IMR-90 (cell line): ENCODE data around the gene RAD51AP1. TPM values are rescaled to one million over a fixed set of nuclear protein-coding genes. Genes with fewer than 3 reads are reported as not detected.
"Not testable (repeated sequence)": the region's sequence is repeated elsewhere in the genome, so short reads cannot be mapped to it uniquely, and the experiment has no call there.

Experiments used
- ATAC-seq: fragments of 200-7000 bp; cut with Tn5 transposase; 2 replicates; pipeline ENCODE4 v1.9.1; 2020; ENCODE audit warnings: low read depth, mild to moderate bottlenecking, moderate library complexity
- BruUV-seq: library from RNA; stranded (reverse); fragments of 400-500 nt; replicated peaks from 2 replicates; lab custom pipeline; 2021; lab: Mats Ljungman, UMichigan
- CTCF ChIA-PET: fragments of 300-600 bp; formaldehyde crosslinking; extraction: SDS; loops from one replicate; lab custom pipeline; 2021; ENCODE audit warnings: antibody characterized with exemption; lab: Yijun Ruan, JAX
- POLR2A ChIA-PET: fragments of 300-600 bp; sonication (Branson Sonifier 250); formaldehyde crosslinking; loops from one replicate; lab custom pipeline; 2022; ENCODE audit warnings: antibody characterized with exemption; ENCODE audit not compliant: unreplicated experiment; lab: Charles Lee
- DNase-seq: peaks from one replicate; pipeline ENCODE4 v3.0.0; 2013
- H2AFZ ChIP-seq: replicated peaks from 2 replicates; pipeline ENCODE3; 2013; ENCODE audit warnings: low read length, mild to moderate bottlenecking; ENCODE audit not compliant: poor library complexity
- H2AK5ac ChIP-seq: 2 replicates; pipeline ENCODE4 v1.6.1; 2013; ENCODE audit warnings: low read depth, low read length, inconsistent platforms
- H2AK9ac ChIP-seq: replicated peaks from 2 replicates; pipeline ENCODE3; 2013; ENCODE audit warnings: mild to moderate bottlenecking, low read depth, low read length, moderate library complexity; ENCODE audit not compliant: poor library complexity
- H2BK120ac ChIP-seq: 2 replicates; pipeline ENCODE4 v1.6.1; 2013; ENCODE audit warnings: low read depth, low read length, inconsistent platforms
- H2BK15ac ChIP-seq: 3 replicates; pipeline ENCODE4 v1.6.1; 2013; ENCODE audit warnings: low read depth, low read length, inconsistent platforms
- H2BK20ac ChIP-seq: 2 replicates; pipeline ENCODE4 v1.6.1; 2013; ENCODE audit warnings: low read depth, mild to moderate bottlenecking, inconsistent platforms, low read length, moderate library complexity
- H2BK5ac ChIP-seq: 2 replicates; pipeline ENCODE4 v1.6.1; 2013; ENCODE audit warnings: mild to moderate bottlenecking, low read depth, low read length, inconsistent platforms; ENCODE audit not compliant: poor library complexity, severe bottlenecking
- H3K14ac ChIP-seq: replicated peaks from 2 replicates; pipeline ENCODE4 v1.6.1; 2013; ENCODE audit warnings: low read depth, low read length, inconsistent platforms
- H3K18ac ChIP-seq: 2 replicates; pipeline ENCODE4 v1.6.1; 2013; ENCODE audit warnings: low read depth, low read length, control low read depth
- H3K23ac ChIP-seq: 2 replicates; pipeline ENCODE4 v1.6.1; 2013; ENCODE audit warnings: low read depth, low read length, inconsistent platforms
- H3K27ac ChIP-seq: 2 replicates; pipeline ENCODE4 v1.5.1; 2013; ENCODE audit warnings: mild to moderate bottlenecking, control low read depth, low read length; ENCODE audit not compliant: insufficient read depth
- H3K27me3 ChIP-seq: 2 replicates; pipeline ENCODE4 v1.6.1; 2013; ENCODE audit warnings: low read length; ENCODE audit not compliant: control insufficient read depth, insufficient read depth
- H3K36me3 ChIP-seq: 2 replicates; pipeline ENCODE4 v1.6.1; 2013; ENCODE audit warnings: low read length, mixed read lengths; ENCODE audit not compliant: control insufficient read depth, insufficient read depth
- H3K4ac ChIP-seq: 2 replicates; pipeline ENCODE4 v1.6.1; 2013; ENCODE audit warnings: low read depth, low read length, inconsistent platforms
- H3K4me1 ChIP-seq: 2 replicates; pipeline ENCODE4 v1.6.1; 2013; ENCODE audit warnings: low read length, mixed read lengths; ENCODE audit not compliant: control insufficient read depth, insufficient read depth
- H3K4me2 ChIP-seq: 2 replicates; pipeline ENCODE4 v1.6.1; 2013; ENCODE audit warnings: low read depth, mild to moderate bottlenecking, control low read depth, low read length, moderate library complexity
- H3K4me3 ChIP-seq: 2 replicates; pipeline ENCODE4 v1.5.1; 2013; ENCODE audit warnings: low read depth, mild to moderate bottlenecking, control low read depth, low read length, moderate library complexity; ENCODE audit not compliant: insufficient read depth
- H3K56ac ChIP-seq: 2 replicates; pipeline ENCODE4 v1.6.1; 2013; ENCODE audit warnings: low read length, inconsistent platforms; ENCODE audit not compliant: insufficient read depth; ENCODE audit errors: extremely low read depth
- H3K79me1 ChIP-seq, 2 experiments: 2 replicates each; pipeline ENCODE4 v1.6.1; 2013; ENCODE audit warnings: low read length in 2 of 2, inconsistent platforms in 1 of 2, low read depth in 1 of 2
- H3K9ac ChIP-seq: 2 replicates; pipeline ENCODE4 v1.6.1; 2013; ENCODE audit warnings: low read depth, low read length, control low read depth
- H3K9me1 ChIP-seq: 2 replicates; pipeline ENCODE4 v1.6.1; 2013; ENCODE audit warnings: low read length, inconsistent platforms; ENCODE audit not compliant: insufficient read depth
- H3K9me3 ChIP-seq: 2 replicates; pipeline ENCODE4 v1.6.1; 2013; ENCODE audit warnings: low read length; ENCODE audit not compliant: control insufficient read depth, insufficient read depth
- H4K20me1 ChIP-seq: 2 replicates; pipeline ENCODE4 v1.6.1; 2013; ENCODE audit warnings: low read length, inconsistent platforms; ENCODE audit not compliant: insufficient read depth
- H4K5ac ChIP-seq: 2 replicates; pipeline ENCODE4 v1.6.1; 2013; ENCODE audit warnings: mild to moderate bottlenecking, low read depth, low read length, control low read depth
- H4K8ac ChIP-seq, 2 experiments: 2 replicates each; pipeline ENCODE4 v1.6.1; 2013; ENCODE audit warnings: low read depth in 2 of 2, low read length in 2 of 2, control low read depth in 1 of 2, inconsistent platforms in 1 of 2
- H4K91ac ChIP-seq: 2 replicates; pipeline ENCODE4 v1.6.1; 2013; ENCODE audit warnings: low read depth, low read length, inconsistent platforms; ENCODE audit not compliant: insufficient read depth
- WGBS, 2 experiments: methylation state at CpG; one replicate each; pipeline versions ENCODE4 v1.1.5 to v1.1.7; 2013; ENCODE audit warnings: missing lambda C conversion rate in 2 of 2; ENCODE audit not compliant: insufficient read length in 1 of 2; ENCODE audit errors: extremely low coverage in 2 of 2; 5-methylcytosine and 5-hydroxymethylcytosine counted together
- dilution Hi-C: fragments of 300-500 bp; cut with HindIII; formaldehyde crosslinking; loops from one replicate; pipeline ENCODE4 v1.14.3; 2018; ENCODE audit warnings: low sequenced_read_pairs; ENCODE audit not compliant: unreplicated experiment
- in situ Hi-C: fragments of 300-500 bp; cut with MboI; formaldehyde crosslinking; loops from 3 replicates; pipeline ENCODE4 v1.14.3; 2019; ENCODE audit warnings: low sequenced_read_pairs, inconsistent platforms, mixed read lengths
- intact Hi-C: fragments of 100-400 bp; cut with micrococcal nuclease; formaldehyde crosslinking; loops from 2 replicates; pipeline ENCODE4 v1.10.0; 2022
- polyA plus RNA-seq, 3 experiments: library from polyadenylated mRNA; depleted of rRNA; stranded (reverse); fragments of >200 nt; gene quantifications; 2 replicates each; pipeline ENCODE4 v1.2.3, GENCODE V29; 2012; ENCODE audit warnings: low replicate concordance in 1 of 3
- total RNA-seq: library from RNA; depleted of rRNA; stranded (reverse); fragments of >200 nt; gene quantifications from 2 replicates; pipeline ENCODE4 v1.2.3, GENCODE V29; 2012

RAD51AP1 gene
- total and polyA plus RNA-seq, 2 of the 4 experiments (the other 2 are of a cell fraction), result 6.5 to 10.2 TPM

- CTCF ChIA-PET, DNase-seq, in situ Hi-C loops, H3K9me3 ChIP-seq, H3K79me1 ChIP-seq, H2AK5ac ChIP-seq, H3K23ac ChIP-seq, H3K36me3 ChIP-seq, H2BK20ac ChIP-seq, BruUV-seq, H3K4me2 ChIP-seq, H3K27me3 ChIP-seq, H3K4ac ChIP-seq, ATAC-seq, H2BK120ac ChIP-seq, H2BK5ac ChIP-seq, H3K14ac ChIP-seq, H3K9me1 ChIP-seq, dilution Hi-C loops, H2BK15ac ChIP-seq, H2AK9ac ChIP-seq, H3K9ac ChIP-seq, H4K5ac ChIP-seq, H3K27ac ChIP-seq, H3K56ac ChIP-seq, intact Hi-C loops, H3K18ac ChIP-seq, H3K4me1 ChIP-seq, H4K20me1 ChIP-seq, H2AFZ ChIP-seq, H3K4me3 ChIP-seq, POLR2A ChIA-PET, H4K91ac ChIP-seq, H4K8ac ChIP-seq: not testable (repeated sequence)
- no CpG with 5 or more reads among the region's 12 CpGs for WGBS, 2 experiments
Measured at GRCh38 chr12:4509269-4509668, 29.4 kb upstream of the RAD51AP1 start.
